SK-N-SH treated with all-trans-retinoic acid at 6 μM for 48 hours (cell line): ENCODE data around the gene GNG13.

Experiments used
- ISL1 ChIP-seq: fragments of 250-450 bp; sonication (Bioruptor Pico); IDR thresholded peaks from 2 replicates; pipeline ENCODE4 v2.1.2; 2022; ENCODE audit warnings: mild to moderate bottlenecking, moderate library complexity
- PATZ1 ChIP-seq: fragments of 250-450 bp; sonication (Bioruptor Pico); IDR thresholded peaks from 2 replicates; pipeline ENCODE4 v1.8.0; 2020; ENCODE audit warnings: mild to moderate bottlenecking, moderate library complexity, borderline replicate concordance
- RARB ChIP-seq: fragments of 250-450 bp; sonication (Bioruptor Pico); IDR thresholded peaks from 2 replicates; pipeline ENCODE4 v1.8.0; 2021; ENCODE audit warnings: mild to moderate bottlenecking, moderate library complexity
- TCF4 ChIP-seq: fragments of 250-450 bp; sonication (Bioruptor Pico); IDR thresholded peaks from 2 replicates; pipeline ENCODE4 v1.8.0; 2021; ENCODE audit warnings: mild to moderate bottlenecking, moderate library complexity, borderline replicate concordance
- ZFP3 ChIP-seq: fragments of 250-450 bp; sonication (Bioruptor Pico); IDR thresholded peaks from 2 replicates; pipeline ENCODE4 v1.5.0; 2020; ENCODE audit warnings: mild to moderate bottlenecking, moderate library complexity
- ZFP30 ChIP-seq: fragments of 450-650 bp; formaldehyde crosslinking; IDR thresholded peaks from 2 replicates; pipeline ENCODE4 v1.5.0; 2022; ENCODE audit warnings: mild to moderate bottlenecking, moderate library complexity
- ZNF8 ChIP-seq: fragments of 450-650 bp; formaldehyde crosslinking; IDR thresholded peaks from 2 replicates; pipeline ENCODE4 v1.5.0; 2020; ENCODE audit warnings: mild to moderate bottlenecking, moderate library complexity

GRCh38 chr16:750485-750884 lies 50.0 kb downstream of the GNG13 start:
- TF ChIP-seq PATZ1 (no peak), ZNF8 (CRISPR knock-in tag) (no peak), TCF4 (no peak), ZFP3 (CRISPR knock-in tag) (no peak), ZFP30 (CRISPR knock-in tag) (no peak), ISL1 (no peak), RARB (CRISPR knock-in tag) (no peak)
